NCI-H146 (cell line): ENCODE results near the gene CCDC196.
A peak's percentile ranks its signal among the peaks of the same experiment; 100 is the strongest.
"Not testable (repeated sequence)": the region's sequence is repeated elsewhere in the genome, so short reads cannot be mapped to it uniquely, and the experiment has no call there.

Experiments
- DNase-seq: peaks from one replicate; lab custom pipeline; 2025; lab: John Stamatoyannopoulos, UW

Gene CCDC196

GRCh38 chr14:66495218-66496098, 9.3 kb downstream of the CCDC196 start:
- DNase-seq, result peak; percentile 13

- no peak for DNase-seq
Observed at GRCh38 chr14:66496188-66496807, 10.1 kb downstream of the CCDC196 start.

GRCh38 chr14:66496911-66497310, 10.7 kb downstream of the CCDC196 start:
- DNase-seq, result no peak

- DNase-seq, result no peak
Observed at GRCh38 chr14:66498311-66498710, 12.1 kb downstream of the CCDC196 start.

- no peak for DNase-seq
Observed at GRCh38 chr14:66501592-66501991, 15.4 kb downstream of the CCDC196 start.

- DNase-seq, result not testable (repeated sequence)
Observed at GRCh38 chr14:66502836-66503235, 16.7 kb downstream of the CCDC196 start.

GRCh38 chr14:66503532-66503931, 17.4 kb downstream of the CCDC196 start:
- no peak for DNase-seq

GRCh38 chr14:66507181-66507721, 21.1 kb downstream of the CCDC196 start:
- DNase-seq, result no peak

- peak; percentile 75 for DNase-seq
Observed at GRCh38 chr14:66507722-66508546, 21.8 kb downstream of the CCDC196 start, which contains the start of gene GPHN. Gene GPHN, plus strand, starts transcription at chr14:66508147.

GRCh38 chr14:66508547-66508845, 22.3 kb downstream of the CCDC196 start:
- DNase-seq, result no peak

- no peak for DNase-seq
Observed at GRCh38 chr14:66508846-66509621, 22.9 kb downstream of the CCDC196 start.

GRCh38 chr14:66509874-66510273, 23.7 kb downstream of the CCDC196 start:
- DNase-seq, result no peak

- DNase-seq, result no peak
Observed at GRCh38 chr14:66511849-66512248, 25.7 kb downstream of the CCDC196 start.

- no peak for DNase-seq
Observed at GRCh38 chr14:66514213-66514612, 28.0 kb downstream of the CCDC196 start.

GRCh38 chr14:66530526-66530925, 44.4 kb downstream of the CCDC196 start:
- DNase-seq, result no peak

GRCh38 chr14:66539034-66539433, 52.9 kb downstream of the CCDC196 start:
- DNase-seq, result no peak

GRCh38 chr14:66540038-66540437, 53.9 kb downstream of the CCDC196 start:
- no peak for DNase-seq

GRCh38 chr14:66541627-66542026, 55.5 kb downstream of the CCDC196 start:
- no peak for DNase-seq

- DNase-seq, result no peak
Observed at GRCh38 chr14:66543996-66544395, 57.8 kb downstream of the CCDC196 start.

- DNase-seq, result not testable (repeated sequence)
Observed at GRCh38 chr14:66545191-66545590, 59.0 kb downstream of the CCDC196 start.

- not testable (repeated sequence) for DNase-seq
Observed at GRCh38 chr14:66545751-66546150, 59.6 kb downstream of the CCDC196 start.
